GM13977 (cell line): ENCODE results near the gene ROPN1L.
"Not testable (repeated sequence)": the region's sequence is repeated elsewhere in the genome, so short reads cannot be mapped to it uniquely, and the experiment has no call there.

Source experiments
- DNase-seq: peaks from one replicate; pipeline ENCODE4 v3.0.0; 2012; ENCODE audit warnings: low spot score
- in situ Hi-C: fragments of 300-500 bp; cut with MboI; formaldehyde crosslinking; loops from one replicate; pipeline ENCODE4 v1.12.0; 2022; ENCODE audit warnings: low sequenced_read_pairs, low pct_unique_long_range_greater_than_20kb, mixed read lengths, inconsistent platforms; ENCODE audit not compliant: unreplicated experiment
- TF ChIP-seq, protein P1 (sequence below): IDR thresholded peaks from 2 replicates; pipeline ENCODE4 v1.5.1; 2012; ENCODE audit warnings: mild to moderate bottlenecking, control low read depth; ENCODE audit not compliant: insufficient read depth; ENCODE audit errors: extremely low read depth, missing control alignments

ROPN1L gene

DNA sequence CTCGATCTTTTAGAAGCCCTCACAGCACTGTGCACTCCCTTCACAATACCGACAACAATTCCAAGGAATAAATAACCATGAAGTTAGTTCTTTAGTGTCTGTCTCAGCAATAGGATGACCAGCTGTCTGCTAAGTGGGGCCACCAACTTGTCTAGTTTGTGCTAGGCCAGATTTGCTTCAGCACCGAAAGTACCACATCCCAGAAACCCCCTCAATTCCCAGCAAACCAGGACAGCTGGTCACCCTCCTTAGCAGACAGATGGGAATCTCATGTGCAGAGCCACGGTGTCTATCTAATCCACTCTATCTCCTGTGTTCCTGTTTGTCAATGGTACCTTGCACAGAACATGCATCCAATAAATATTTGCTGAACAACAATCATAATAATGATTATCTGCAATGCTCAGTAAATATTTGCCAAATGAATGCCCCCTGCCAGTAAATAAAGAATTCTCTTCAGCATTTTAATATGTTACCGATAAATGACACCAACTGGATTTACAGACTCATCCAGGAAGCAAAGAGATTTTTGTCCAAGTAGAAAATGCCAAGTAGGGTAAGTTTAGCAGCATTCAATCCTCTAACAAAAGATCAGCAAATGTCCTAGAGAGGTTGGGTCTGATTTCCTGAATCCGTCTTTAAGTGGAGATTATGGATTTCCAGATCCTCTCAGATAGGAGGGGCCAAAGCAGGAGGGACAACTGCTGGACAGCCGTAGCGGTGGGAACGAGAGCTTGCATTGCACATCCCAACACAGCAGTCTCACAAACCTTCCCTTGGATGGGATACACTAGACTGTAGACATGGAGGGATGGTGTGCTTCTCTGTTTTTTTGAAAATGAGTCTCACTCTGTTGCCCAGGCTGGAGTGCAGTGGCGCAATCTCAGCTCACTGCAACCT is 70.3 kb downstream of the ROPN1L start:
- no peak for DNase-seq
- TF ChIP-seq, protein P1, sequence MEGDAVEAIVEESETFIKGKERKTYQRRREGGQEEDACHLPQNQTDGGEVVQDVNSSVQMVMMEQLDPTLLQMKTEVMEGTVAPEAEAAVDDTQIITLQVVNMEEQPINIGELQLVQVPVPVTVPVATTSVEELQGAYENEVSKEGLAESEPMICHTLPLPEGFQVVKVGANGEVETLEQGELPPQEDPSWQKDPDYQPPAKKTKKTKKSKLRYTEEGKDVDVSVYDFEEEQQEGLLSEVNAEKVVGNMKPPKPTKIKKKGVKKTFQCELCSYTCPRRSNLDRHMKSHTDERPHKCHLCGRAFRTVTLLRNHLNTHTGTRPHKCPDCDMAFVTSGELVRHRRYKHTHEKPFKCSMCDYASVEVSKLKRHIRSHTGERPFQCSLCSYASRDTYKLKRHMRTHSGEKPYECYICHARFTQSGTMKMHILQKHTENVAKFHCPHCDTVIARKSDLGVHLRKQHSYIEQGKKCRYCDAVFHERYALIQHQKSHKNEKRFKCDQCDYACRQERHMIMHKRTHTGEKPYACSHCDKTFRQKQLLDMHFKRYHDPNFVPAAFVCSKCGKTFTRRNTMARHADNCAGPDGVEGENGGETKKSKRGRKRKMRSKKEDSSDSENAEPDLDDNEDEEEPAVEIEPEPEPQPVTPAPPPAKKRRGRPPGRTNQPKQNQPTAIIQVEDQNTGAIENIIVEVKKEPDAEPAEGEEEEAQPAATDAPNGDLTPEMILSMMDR = no peak
- in situ Hi-C loops = no loop called here

DNA sequence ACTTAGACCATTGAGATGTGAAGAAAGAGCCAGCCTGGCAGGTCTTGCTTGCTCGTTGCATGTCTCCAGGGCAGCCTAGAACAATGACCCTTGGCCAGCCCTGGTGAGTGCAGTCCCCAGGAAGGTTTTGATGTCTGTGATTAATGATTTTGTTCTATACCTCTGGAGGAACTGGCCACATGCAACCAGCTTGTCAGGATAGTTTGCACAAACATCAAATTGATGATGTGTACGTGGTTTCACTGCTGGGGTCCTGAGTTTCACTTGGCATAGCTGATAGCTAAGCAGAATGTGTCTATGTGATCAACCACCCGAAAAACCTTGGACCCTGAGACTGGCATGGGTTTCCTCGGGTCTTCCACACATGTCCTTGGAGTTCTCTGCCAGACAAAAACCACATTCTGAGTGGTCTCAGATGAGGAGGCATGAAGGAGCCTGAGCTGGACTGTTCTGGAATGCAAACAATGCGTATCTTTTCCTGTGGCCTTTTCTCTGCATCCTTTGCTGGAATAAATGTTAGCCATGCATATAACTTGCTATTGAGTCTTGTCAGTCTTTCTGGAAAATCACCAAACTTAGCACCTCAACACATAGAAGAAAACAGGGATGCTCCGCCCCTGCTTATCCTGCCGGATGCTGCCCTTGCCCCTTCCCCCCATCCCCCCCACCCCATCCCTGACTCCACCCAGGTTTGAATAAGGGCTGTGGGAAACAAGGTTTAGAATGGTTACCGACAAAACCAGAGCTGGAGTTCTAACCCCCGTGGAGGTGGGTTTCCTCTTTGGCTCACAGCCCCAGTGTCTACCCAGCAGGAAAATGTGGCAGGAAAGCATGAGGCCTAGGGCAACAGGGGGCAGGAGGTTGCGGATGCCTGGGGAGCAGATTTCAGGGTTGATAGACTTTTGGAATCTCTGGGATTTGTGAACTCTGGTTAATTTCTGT is 72.1 kb downstream of the ROPN1L start:
- in situ Hi-C loops = no loop called here

DNA sequence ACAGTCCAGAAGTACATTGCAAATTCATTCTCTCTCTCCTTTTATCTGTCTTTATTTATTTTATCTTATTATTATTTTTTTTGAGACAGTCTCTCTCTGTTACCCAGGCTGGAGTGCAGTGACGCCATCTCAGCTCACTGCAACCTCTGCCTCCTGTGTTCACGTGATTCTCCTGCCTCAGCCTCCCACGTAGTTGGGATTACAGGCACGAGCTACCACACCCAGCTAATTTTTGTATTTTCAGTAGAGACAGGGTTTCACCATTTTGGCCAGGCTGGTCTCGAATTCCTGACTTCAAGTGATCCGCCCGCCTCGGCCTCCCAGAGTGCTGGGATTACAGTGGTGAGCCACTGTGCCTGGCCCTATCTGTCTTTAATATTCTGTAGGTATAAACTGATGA is 72.9 kb downstream of the ROPN1L start:
- DNase-seq, in situ Hi-C loops: not testable (repeated sequence)

More for the DNA sequence above, 72.1 kb downstream of the ROPN1L start:
- TF ChIP-seq, protein P1 = no peak
- no peak for DNase-seq
